Coronary artery (tissue), 2 donors: ENCODE data around the gene GRK7.
"Not testable (repeated sequence)": the region's sequence is repeated elsewhere in the genome, so short reads cannot be mapped to it uniquely, and the experiment has no call there.

Experiments
- DNase-seq: peaks from one replicate; pipeline ENCODE4 v3.0.0-alpha.2; 2017; ENCODE audit warnings: low spot score
- H3K27ac ChIP-seq, 2 donors: fragments of 200-600 bp; sonication (generic); one replicate each; pipeline ENCODE4 v1.5.1; 2016 to 2019
- H3K4me3 ChIP-seq: fragments of 200-600 bp; sonication (generic); 2 replicates; pipeline ENCODE4 v1.5.1; 2016; ENCODE audit warnings: mild to moderate bottlenecking, moderate library complexity
- TF ChIP-seq, protein P1 (sequence below): fragments of 200-600 bp; sonication (generic); IDR thresholded peaks from one replicate; pipeline ENCODE4 v1.5.1; 2019; ENCODE audit warnings: antibody characterized with exemption

Gene GRK7

GRCh38 chr3:141798448-141798845 is 35.2 kb downstream of the GRK7 start:
- peak overlapping the region in 1 of 2 donors; percentile 74 for H3K27ac ChIP-seq

GRCh38 chr3:141802316-141803077 is 39.3 kb downstream of the GRK7 start:
- Histone ChIP-seq H3K27ac (no peak overlapping the region), H3K4me3 (no peak overlapping the region)
- TF ChIP-seq, protein P1, sequence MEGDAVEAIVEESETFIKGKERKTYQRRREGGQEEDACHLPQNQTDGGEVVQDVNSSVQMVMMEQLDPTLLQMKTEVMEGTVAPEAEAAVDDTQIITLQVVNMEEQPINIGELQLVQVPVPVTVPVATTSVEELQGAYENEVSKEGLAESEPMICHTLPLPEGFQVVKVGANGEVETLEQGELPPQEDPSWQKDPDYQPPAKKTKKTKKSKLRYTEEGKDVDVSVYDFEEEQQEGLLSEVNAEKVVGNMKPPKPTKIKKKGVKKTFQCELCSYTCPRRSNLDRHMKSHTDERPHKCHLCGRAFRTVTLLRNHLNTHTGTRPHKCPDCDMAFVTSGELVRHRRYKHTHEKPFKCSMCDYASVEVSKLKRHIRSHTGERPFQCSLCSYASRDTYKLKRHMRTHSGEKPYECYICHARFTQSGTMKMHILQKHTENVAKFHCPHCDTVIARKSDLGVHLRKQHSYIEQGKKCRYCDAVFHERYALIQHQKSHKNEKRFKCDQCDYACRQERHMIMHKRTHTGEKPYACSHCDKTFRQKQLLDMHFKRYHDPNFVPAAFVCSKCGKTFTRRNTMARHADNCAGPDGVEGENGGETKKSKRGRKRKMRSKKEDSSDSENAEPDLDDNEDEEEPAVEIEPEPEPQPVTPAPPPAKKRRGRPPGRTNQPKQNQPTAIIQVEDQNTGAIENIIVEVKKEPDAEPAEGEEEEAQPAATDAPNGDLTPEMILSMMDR = no peak
- DNase-seq = no peak

More at GRCh38 chr3:141798448-141798845, 35.2 kb downstream of the GRK7 start:
- TF ChIP-seq, protein P1 = no peak
- no peak for DNase-seq
- H3K4me3 ChIP-seq = no peak overlapping the region

- not testable (repeated sequence) for H3K4me3 ChIP-seq, DNase-seq, H3K27ac ChIP-seq
Observed at GRCh38 chr3:141803538-141803937, 40.3 kb downstream of the GRK7 start.

DNA sequence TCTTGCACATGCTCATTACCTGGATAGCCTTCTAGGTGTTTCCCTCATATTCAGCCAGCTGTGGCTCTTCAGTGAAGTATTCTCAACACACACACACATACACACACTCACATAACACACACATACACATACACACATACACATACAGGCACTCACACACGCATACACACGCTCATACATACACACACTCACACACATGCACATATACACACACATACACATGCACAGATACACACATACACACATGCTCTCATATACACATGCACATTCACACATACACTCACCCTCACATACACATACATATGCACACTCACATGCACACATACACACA is 41.2 kb downstream of the GRK7 start:
- TF ChIP-seq, protein P1 = no peak
- Histone ChIP-seq H3K27ac (no peak overlapping the region), H3K4me3 (no peak overlapping the region)
- DNase-seq = no peak

- H3K4me3 ChIP-seq = no peak overlapping the region
- TF ChIP-seq, protein P1 = no peak
- H3K27ac ChIP-seq = no peak overlapping the region
- no peak for DNase-seq
Observed at GRCh38 chr3:141804778-141805639, 41.8 kb downstream of the GRK7 start.

DNA sequence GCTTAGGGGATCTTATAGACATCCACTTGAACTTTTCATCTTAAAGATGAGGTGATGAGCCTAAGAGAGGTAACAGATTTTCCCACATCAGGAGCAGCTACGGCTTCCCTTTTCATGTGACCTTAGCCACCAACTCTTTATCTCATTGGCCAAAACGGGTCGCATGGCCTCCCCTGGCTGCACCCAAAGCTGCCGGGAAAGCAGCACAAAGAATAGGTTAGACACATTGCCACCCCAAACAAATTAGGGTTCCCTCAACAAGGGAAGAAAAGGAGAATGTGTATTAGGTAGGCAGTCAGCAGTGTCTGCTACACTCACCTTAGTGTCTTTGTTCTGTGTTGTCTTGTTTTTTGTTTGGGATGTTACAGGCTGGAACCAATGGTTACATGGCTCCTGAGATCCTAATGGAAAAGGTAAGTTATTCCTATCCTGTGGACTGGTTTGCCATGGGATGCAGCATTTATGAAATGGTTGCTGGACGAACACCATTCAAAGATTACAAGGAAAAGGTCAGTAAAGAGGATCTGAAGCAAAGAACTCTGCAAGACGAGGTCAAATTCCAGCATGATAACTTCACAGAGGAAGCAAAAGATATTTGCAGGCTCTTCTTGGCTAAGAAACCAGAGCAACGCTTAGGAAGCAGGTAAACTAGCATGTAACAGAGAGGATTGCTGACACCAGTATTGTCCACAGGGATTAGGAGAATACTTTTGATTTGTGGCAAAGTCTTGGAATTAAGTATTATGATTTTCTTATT is 44.2 kb downstream of the GRK7 start:
- H3K27ac ChIP-seq = no peak overlapping the region
- DNase-seq = no peak
- no peak overlapping the region for H3K4me3 ChIP-seq
- TF ChIP-seq, protein P1 = no peak

DNA sequence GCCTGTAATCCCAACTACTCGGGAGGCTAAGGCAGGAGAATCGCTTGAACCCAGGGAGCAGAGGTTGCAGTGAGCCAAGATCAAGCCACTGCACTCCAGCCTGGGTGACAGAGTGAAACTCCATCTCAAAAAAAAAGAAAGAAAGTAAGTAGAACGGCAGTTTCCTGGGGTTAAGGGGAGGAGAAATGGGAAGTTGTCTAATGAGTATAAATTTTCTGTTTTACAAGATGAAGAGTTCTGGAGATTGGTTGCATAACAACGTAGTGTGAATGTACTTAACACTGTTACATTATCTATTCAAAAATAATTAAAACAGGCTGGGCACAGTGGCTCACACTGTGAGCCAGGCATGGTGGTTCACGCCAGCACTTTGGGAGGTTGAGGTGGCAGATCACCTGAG is 45.4 kb downstream of the GRK7 start:
- DNase-seq = no peak
- Histone ChIP-seq H3K27ac (no peak overlapping the region), H3K4me3 (no peak overlapping the region)
- TF ChIP-seq, protein P1 = no peak
